ENCODE measurements around the gene C11orf52. TPM values are rescaled to one million over a fixed set of nuclear protein-coding genes. Genes with fewer than 3 reads are reported as not detected.

Gene C11orf52
- total RNA-seq, 4 donors from 2014 or later = 3.5 to 7.5 (median 4.1) TPM; not detected in 1

GRCh38 chr11:111878849-111879636 is 39.7 kb upstream of the C11orf52 start, which contains the start of the genes CFAP68 and FDXACB1:
Gene CFAP68, plus strand, starts transcription at chr11:111879541. Its CDS starts 20 bp downstream, at chr11:111879561.
Gene FDXACB1, minus strand, starts transcription at chr11:111879165. Its CDS starts 33 bp downstream, at chr11:111879132.
- no peak for TF ChIP-seq CTCF (IDR thresholded peaks at IDR 0.05; ENCODE audit: low read depth)

GRCh38 chr11:111879637-111879960 is 39.1 kb upstream of the C11orf52 start:
- no peak for TF ChIP-seq CTCF (IDR thresholded peaks at IDR 0.05; ENCODE audit: low read depth)

DNA sequence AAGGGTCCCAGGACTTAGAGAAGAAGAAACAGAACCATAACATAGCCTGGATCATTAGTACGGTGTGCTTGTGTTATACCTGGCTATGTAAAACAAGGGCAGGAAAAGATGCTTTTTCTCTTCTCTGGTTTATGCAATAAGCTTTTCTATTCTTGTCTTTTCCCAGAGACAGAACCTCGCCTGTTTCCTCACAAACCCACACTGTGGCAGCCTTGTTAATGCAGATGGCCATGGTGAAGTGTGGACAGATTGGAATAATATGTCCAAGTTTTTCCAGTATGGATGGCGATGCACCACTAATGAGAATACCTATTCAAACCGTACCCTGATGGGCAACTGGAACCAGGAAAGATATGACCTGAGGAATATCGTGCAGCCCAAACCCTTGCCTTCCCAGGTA is 36.5 kb upstream of the C11orf52 start:
- no peak for TF ChIP-seq CTCF (IDR thresholded peaks at IDR 0.05; ENCODE audit: low read depth)

DNA sequence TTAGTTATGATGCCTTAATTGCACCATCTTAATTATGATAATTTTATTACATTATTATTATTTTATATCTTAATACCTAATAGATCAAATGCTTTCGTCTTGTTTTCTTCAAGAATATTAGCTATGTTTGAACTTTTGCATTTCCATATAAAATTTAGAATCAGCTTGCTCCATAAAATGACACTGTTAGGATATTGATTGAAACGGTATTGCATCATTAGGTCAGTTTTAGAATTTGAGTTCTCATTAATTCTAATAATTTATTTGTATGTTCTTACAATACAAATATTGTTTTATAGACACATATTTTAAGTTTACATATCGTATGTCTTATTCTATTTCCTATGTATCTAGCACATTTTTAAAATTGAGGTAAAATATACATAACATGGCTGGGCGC is 32.7 kb upstream of the C11orf52 start:
- no peak for TF ChIP-seq CTCF (IDR thresholded peaks at IDR 0.05; ENCODE audit: low read depth)

DNA sequence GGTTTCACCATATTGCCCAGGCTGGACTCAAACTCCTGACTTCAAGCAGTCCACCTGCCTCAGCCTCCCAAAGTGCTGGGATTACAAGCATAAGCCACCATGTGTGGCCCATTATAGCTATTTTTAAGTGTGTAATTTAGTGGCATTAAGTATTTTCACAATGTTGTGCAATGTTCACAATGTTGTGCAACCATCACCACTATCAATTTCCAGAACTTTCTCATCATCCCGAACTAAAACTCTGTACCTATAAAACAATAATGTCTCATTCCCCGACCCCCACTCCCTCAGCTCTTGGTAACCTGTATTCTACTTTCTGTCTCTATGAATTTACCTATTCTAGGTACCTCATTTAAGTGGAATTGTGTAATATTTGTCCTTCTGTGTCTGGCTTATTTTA is 31.9 kb upstream of the C11orf52 start:
- no peak for TF ChIP-seq CTCF (IDR thresholded peaks at IDR 0.05; ENCODE audit: low read depth)

GRCh38 chr11:111905411-111905810 is 13.3 kb upstream of the C11orf52 start:
- no peak for TF ChIP-seq CTCF (IDR thresholded peaks at IDR 0.05; ENCODE audit: low read depth)

- no peak for TF ChIP-seq CTCF (IDR thresholded peaks at IDR 0.05; ENCODE audit: low read depth)
Observed at GRCh38 chr11:111906680-111907079, 12.0 kb upstream of the C11orf52 start.
